NB4 (cell line): Measurements from ENCODE around the gene METTL25B.

ENCODE experiments used
- CTCF ChIP-seq: IDR thresholded peaks from one replicate; pipeline ENCODE4 v1.5.1; 2012; ENCODE audit warnings: low read depth, low read length
- POLR2A ChIP-seq: IDR thresholded peaks from 2 replicates; pipeline ENCODE4 v1.6.1; 2011; ENCODE audit warnings: mild to moderate bottlenecking; ENCODE audit not compliant: insufficient read length; ENCODE audit errors: extremely low read depth

DNA sequence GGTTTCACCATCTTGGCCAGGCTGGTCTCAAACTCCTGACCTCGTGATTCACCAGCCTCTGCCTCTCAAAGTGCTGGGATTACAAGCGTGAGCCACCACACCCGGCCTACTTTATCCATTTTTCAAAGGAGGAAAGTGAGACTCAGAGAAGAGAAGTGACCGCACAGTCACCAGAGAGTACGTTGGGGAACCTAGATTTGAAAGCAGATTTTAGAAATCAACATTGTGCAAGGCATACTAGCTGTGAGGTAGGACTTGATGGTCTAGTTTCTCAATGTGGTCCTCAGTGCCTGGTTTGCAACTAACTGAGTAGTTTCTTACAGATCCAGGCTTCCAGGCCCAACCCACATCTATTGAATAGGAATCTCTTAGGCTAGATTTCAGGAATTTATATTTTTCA lies 37.4 kb downstream of the METTL25B start:
- TF ChIP-seq CTCF (no peak), POLR2A (no peak)
